NCI-H345 treated with DMSO at 0.1 percent for 48 hours (cell line): ENCODE data around the gene PTRH1.
"Not testable (repeated sequence)": the region's sequence is repeated elsewhere in the genome, so short reads cannot be mapped to it uniquely, and the experiment has no call there.

Experiments
- DNase-seq: peaks from one replicate; lab custom pipeline; 2025; ENCODE audit not compliant: unreplicated experiment; lab: John Stamatoyannopoulos, UW

The PTRH1 gene, protein sequence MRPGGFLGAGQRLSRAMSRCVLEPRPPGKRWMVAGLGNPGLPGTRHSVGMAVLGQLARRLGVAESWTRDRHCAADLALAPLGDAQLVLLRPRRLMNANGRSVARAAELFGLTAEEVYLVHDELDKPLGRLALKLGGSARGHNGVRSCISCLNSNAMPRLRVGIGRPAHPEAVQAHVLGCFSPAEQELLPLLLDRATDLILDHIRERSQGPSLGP

DNA sequence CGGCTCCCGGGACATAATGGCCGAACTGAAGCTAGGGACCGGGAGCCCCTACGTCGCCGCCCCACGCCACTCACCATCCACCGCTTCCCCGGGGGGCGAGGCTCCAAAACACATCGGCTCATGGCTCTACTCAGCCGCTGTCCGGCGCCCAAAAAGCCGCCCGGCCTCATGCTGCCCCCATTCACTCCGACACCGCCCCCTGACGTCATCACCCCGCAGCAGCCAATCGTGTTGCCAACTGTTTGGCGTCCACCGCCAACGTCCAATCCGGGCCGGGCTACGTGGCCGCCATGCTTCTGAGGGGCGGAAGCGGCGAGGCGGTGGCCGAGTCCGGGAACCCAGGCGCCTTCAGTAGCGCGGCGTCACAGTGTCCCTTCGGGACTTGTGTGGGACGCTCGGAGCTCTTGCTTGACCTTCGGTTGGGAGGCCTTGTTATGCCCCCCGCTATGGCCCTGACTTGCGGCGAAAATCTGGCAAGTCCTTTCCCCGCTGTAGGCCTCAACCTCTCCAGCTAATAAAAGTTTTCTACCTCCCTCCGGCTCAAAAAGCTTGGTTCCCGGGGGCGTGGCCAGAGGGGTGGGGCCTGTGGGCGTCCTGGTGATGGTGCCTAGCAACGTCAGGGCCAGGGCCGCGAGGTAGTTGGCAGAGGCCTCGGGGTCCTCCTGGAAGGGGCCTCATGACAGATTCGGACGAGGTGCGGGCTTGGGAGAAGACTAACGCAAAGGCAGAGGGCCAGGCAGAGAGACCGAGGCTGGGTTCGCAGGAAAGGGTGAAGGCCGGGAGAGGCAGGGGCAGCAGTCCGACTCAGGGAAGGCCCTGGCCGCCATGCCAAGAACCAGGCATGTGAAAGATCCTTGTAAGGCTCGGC, at the start of gene PTRH1, which contains the start of gene TTC16:
Gene PTRH1 (minus strand): TSS at position 194 of the 868 bp plus-strand sequence. CDS start 24 bp downstream, at position 170.
Gene TTC16 (plus strand): TSS at position 610 of the 868 bp plus-strand sequence. CDS start 67 bp downstream, at position 677.
- peak; percentile 90 for DNase-seq

DNA sequence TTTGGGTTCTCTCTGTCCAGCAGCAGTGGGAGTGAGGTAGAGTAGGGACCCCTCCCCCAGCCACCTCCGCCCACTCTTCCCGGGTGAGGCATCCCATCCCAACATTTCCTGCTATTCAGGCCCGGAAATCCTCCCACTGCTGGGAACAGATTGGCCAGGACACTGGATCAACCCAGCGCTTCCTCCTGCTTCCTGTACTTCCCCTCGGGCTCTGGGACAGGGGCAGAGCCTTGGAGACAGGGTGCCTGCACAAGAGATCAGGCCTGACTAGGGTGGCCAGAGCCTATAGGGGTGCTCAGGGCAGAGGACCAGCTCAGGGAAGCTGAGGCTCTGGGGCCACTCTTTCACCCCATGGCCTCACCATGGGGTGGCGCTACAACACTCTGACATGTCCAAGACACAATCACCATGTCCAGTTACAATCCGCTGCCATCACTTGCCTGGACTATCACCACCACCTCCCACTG, 48.5 kb upstream of the PTRH1 start:
- DNase-seq, result no peak

DNA sequence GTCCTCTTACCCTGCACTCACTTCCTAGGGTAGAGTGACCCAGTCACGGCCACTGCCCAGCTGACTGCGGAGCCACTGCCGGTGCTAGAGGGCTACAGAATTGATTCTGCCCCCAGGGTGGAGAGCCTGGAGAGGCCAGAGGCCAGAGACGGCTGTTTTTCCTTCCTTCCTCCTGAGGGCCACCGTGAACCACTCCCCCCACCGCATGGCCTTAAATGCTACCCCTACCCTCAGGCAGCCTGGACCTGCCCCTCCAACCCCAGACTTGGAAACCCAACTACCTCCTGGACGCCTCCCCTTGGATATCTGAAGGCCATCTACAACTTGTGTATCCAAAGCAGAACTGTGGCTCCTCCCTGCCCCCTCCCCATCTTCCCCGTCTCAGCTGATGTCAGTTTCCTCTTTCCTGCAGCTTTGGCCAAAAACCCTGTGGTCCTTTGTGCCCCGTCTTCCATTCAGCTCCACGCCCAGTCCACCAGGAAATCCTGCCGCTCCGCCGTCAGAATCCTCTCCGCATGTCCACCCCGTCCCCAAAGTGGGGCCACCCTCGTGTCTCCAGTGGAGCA, 46.7 kb upstream of the PTRH1 start:
- DNase-seq, result no peak

DNA sequence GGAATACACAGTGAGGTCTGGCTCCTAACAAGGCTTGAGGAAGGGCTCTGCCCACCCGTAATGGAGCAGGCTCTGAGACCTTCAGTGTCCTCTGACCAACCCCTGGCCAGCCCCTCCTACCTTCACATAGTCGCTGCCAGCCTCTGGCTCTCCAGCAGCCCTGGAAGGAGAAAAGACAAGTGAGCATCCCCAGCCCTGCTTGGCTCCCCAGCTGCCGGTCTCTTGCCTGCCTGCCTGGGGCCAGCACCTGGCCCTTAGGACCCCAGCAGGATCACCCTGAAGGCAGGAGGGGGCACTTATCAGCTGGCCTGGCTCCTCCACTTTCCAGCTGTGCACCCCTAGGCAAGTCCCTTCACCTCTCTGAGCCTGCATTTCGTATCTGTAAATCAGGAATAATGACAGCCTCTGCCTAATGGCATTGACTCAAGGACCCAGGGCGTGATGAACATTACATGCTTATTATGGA, 46.1 kb upstream of the PTRH1 start:
- no peak for DNase-seq

DNA sequence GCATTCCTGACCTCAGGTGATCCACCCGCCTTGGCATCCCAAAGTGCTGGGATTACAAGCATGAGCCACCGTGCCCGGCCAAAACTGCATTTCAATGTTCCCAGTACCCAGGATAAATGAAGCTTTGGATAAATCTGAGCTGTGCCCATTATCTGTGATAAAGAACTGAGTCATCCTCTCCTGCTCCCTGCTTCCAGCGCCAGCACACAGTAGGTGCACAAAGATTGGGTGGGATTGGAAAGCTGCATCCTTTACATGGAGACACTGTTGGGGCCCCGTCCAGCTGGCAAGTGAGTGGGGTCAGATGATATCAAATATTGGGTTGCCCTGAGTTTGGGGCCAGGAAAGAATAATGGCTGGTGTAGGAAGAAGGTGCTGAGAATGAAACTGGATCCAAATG, 45.6 kb upstream of the PTRH1 start:
- DNase-seq, result no peak

DNA sequence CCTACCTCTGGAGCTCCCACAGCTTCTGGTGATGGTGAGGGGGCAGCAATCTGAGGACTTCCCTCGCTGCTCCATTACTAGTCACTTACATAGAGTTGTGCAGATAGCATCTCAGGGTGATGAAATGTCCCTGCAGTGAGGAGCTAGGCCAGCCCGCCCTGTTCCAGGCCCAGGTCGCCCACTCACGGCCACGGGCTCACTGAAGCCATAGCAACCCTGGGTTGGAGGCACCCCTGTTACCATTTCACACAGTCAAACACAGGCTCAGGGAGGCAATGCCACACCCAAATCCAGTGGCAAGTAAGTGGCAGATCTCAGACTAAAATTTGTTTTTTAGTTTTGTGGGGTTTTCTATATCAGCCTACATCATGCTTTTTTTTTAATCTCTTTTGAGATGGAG, 43.4 kb upstream of the PTRH1 start:
- no peak for DNase-seq

DNA sequence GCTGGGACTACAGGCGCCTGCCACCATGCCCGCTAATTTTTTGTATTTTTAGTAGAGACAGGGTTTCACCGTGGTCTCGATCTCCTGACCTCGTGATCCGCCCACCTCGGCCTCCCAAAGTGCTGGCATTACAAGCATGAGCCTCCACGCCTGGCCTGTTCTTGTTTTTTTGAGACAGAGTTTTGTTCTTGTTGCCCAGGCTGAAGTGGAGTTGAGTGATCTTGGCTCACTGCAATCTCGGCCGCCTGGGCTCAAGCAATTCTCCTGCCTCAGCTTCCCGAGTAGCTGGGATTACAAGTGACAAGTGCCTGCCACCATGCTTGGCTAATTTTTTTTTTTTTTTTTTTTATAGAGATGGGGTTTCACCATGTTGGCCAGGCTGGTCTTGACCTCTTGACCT, 41.3 kb upstream of the PTRH1 start:
- not testable (repeated sequence) for DNase-seq

DNA sequence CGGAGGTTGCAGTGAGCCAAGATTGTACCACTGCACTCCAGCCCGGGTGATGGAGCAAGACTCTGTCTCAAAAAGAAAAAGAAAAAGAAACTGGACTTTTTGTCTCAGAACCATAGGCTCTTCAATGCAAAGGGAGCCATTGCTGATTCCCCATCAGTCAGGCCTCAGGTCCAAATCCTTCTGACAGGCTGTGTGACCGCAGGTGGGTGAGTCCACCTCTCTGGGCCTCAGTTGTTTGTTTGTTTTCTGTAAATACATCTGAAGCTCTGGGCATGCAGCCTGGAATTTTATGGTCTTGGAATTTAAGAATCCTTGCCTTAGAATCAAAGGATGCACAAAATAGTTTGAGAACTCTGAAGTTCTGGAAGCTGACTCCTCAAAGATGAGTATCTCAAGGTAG, 40.8 kb upstream of the PTRH1 start:
- no peak for DNase-seq

DNA sequence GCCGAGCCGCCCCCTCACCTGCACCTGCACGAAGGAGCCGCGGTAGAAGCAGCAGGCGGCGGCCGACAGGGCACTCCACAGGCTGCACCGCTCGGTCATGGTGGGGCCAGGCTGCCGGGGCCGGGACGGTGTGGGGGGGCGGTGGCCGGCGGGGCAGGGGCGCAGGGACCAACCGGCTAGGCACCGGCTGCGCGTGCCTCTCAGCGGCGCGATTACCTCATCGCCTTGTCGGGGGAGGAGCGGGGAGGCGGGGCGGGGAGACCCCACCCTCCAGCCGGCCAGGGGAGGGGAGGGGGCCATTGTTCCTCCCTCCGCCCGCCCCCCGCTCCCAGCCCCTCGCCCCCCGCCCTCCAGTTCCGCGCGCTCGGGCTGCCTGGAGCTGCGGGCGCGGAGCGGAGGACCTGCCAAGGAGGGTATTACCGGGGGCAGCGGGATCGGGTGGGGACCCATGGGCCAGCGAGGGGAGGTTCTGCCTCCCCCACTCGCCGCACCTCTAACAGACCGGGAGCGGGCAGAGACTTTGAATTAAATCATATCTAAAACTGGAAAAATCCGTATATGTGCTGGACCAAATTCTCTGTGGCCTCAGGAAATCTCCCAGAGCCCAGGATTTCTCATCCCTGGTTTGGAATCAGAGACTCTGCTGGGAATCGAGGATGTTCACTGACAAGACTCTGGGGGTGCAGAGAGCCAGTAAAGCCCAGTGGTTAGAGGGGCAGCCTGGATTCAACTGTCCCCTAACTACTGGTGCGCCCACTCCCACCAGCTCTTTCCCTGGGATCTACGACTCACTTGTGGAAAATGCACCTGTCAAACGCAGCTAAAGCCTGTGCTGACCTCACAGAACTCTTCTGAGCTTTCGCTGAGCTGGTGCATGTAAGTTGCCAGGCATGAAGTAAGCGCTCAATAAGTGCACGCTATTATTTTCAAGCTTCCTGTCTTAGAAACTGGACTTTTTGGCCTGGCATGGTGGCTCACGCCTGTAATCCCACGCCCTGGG, 39.9 kb upstream of the PTRH1 start:
- peak; percentile 23 for DNase-seq

DNA sequence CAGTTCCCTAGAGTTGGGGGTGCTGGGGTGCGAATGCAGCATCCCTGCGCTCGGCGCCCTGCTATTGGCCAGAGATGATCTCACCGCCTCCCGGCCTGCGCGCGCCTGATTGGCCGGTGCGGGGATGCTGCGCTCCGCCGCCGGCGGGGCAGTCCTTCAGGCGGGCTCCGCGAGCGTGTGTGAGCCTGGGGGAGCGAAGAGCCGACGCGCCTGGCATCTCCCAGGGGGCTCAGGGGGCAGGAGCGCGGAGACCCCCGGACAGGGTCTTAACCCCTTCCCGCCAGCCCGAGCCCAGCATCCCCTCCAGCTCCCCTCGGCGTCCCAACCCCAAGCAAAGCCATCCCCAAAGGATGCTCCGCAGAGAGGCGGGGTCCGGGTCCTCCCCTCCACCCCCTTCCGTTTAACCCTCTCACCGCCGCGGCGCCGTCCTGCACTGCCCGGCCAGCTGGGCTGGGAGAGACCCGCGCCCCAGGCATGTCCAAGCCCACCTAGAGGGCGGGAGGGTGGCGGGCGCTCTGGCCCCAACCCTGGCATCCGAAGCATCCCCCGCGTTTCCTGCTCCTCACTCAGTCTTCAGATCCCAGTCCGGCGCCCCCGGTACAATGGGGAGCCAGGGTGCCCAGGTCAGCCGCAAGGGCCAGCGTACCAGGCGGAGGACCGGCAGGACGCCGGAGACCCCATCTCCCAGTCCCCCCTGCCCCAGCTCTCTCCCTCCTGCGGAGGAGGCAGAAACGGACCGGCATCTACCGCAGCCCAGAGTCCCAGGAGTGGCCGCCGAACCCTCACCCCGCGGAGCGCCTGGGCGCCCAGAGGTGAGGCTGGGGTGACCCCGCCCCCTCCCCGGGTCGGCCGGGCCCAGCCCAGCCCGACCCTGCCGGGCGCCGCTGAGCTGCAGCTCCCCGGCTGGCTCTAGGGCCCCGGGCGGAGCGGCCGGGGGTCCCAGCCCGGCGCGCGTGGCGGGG, 38.9 kb upstream of the PTRH1 start:
- DNase-seq, result peak; percentile 30

DNA sequence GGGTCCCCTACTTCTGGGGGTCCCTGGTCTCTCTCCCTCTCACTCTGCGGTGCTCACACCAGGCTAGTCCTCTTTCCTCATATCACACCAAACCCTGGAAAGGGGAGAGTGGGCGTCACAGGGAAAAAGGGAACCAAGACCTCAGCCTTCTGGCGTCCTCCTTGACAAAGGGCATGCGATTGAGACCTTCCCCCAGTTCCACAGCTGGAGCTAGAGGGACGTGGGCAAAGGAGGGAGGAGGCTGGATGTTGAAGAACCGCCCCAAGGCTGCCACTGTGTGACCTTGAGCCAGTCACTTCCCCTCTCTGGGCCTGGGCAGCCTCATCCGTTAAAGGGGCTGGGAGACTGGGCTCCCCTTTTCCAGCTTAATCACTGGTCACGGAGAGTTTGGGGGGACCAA, 38.2 kb upstream of the PTRH1 start:
- DNase-seq, result no peak

DNA sequence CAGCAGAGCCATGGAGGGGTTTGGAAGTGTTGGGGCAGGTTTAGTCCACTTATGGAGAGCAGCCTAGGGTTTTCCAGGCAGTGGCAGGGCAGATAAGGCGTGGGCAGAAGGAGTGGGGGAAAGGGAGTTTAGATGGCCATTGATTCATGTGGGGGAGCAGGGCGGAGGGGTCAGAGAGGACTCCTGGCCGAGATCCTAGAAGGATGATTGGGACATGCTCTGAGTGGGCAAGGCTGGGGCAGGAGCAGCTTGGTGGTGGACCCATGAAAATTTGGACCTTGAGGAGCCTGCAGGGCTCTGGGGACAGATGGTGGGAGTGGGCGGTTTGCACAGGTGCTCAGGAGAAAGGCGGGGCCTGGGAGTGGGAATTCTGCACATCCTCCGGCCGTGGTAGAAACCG, 37.7 kb upstream of the PTRH1 start:
- no peak for DNase-seq

DNA sequence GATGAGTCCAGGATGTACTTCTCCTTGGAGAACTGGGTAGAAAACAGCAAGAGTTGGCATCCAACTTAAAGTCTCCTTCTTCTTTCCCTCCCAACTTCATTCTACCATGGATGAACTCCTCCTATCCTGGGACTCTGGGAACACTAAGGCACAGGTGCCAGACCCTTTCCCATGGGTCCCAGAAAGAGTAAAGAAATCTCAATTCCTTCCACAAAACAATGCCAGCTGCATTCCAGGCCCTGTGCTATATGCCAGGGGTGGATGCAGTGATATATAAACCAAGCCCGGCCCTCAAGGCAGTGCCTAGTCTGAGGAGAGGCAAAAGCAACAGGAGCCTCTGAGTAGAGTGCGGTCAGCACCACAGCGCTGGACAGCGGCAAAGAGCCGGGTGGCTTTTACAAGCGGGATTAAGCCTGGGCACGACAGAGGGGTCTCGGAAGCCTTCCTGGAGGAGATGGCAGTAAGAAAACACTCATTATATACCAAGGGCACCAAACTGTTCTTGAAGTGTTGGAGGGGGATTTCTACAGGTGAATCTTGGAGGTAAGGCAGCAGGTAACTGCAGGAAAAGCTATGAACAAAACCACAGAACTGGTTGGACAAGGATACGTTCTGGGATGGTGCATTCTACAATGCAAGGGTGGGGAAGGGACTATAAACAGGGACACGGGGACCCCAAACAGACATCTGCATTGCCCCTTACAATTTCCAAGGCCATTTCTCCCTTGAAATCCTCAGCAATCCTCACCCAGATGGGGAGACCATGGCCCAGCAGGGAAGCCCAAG, 36.0 kb upstream of the PTRH1 start:
- no peak for DNase-seq

DNA sequence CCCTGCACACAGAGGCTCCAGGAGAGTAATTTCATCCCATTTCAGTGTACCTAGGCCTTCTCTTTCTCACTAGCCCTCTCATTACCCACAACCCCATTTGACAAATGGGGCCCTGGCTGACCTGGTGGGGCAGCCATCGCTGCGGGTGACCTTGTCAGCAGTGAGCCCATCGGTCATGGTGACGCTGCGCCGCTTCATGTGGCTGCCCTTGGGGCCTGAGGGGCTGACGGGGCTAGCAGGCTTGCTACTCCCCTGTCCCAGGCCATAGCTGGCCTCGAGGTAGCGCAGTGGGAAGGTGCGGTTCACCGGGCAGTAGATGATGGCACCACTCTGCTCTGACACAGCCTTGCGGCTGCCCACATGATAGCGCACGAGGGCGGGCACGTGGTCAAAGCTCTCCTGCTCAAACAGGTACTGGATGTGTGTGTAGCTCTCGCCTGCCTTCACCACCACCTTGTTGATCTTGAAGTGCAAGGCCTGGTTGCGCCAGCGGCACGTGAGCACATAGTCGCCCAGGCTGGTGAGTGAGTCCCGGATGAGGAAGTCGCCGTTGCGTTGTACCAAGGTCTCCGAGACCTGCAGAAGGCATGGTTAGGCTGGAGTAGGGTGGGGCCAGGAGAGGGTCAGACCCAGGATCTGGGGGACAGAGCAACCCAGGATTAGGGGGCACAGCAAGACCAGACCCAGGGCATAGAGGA, 33.8 kb upstream of the PTRH1 start:
- no peak for DNase-seq

DNA sequence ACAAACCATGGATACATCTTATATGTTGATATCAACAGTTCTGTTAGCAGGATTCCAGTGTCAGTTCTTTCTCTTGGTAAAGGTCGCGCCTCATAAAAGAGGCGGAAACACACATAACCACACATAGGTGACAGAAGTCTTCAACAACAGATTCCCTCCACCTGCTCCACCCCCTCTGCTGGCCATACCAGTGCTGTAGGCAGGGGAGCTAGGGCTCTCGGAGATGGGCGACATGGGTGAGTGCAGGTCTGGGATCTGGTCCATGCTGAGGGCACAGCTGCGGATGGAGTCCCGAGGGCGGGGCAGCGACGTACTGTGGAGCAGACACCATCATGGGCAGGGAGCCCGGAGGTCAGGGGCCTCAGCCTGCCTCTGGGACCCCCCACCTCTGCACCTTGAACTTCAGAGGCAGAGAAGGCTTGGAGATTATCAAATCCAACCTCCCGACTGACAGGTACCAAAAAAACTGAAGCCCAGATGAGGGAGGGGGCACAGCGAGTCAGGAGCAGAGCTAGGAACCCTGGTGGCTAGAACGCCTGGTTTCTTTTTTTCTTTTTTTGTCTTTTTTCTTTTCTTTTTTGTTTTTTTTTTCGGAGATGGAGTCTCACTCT, 31.6 kb upstream of the PTRH1 start:
- no peak for DNase-seq

DNA sequence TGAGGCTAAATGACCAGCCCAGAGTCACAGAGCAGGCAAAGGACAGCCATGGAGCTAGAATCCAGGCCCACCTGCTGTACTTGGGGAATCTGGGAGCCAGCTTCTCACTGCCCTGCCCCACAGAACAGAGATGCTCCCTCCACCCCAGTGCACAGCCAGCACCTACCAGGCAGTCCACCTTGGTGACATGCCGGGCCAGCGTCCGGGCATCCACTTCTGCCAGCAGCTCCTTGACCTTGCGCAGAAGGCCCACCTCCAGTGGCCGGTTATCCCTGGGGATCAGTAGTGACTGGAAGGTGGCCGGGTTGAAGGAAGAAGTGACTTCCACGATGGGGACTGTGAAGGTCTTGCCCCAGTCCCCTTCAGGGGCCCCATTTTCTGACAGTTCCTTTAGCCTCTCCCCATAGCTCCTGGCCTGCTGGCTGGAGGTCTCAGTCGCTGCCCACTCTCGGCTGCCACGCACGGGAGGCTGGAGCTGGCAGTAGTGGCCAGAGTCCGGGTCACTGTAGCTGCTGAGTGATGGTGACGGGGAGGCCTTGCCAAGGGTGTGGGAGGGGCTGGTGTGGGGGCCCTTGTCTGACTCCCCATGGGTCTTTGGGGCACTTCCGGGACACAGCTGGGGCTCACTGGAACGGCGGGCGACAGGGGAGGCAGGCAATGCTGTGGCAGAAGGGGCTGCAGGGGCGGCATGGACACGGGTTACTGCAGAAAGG, 29.1 kb upstream of the PTRH1 start:
- DNase-seq, result no peak
